Right lobe of liver (tissue), 4 donors: ENCODE data around the gene KIT.

Source experiments
- CTCF ChIP-seq, 4 donors: fragments of 200-600 bp in 3 of 4; fragments of 450-650 bp in 1 of 4; IDR thresholded peaks; one replicate each; pipeline versions ENCODE4 v1.5.1 to v1.8.0; 2016 to 2022; ENCODE audit warnings: antibody characterized with exemption in 4 of 4, mild to moderate bottlenecking in 2 of 4
- POLR2A ChIP-seq: fragments of 450-650 bp; IDR thresholded peaks from one replicate; pipeline ENCODE4 v1.6.1; 2017; ENCODE audit warnings: antibody characterized with exemption, mild to moderate bottlenecking
- donor health status: DM: no; HTN: no; CAD: no.
- donor health status: DM: no; HTN: no; CAD: no.
- donor health status: DM: no; HTN: yes; CAD: no.

- TF ChIP-seq CTCF (IDR thresholded peaks at IDR 0.05) = no peak
- TF ChIP-seq POLR2A = no peak
These were observed 20.3 kb downstream of the KIT start for GRCh38 chr4:54677853-54678650.
